HG02840 (cell line): Measurements from ENCODE around the gene SCN4A.

Experiments
- ATAC-seq: cut with Tn5 transposase; IDR thresholded peaks from one replicate; pipeline ENCODE4 v1.9.1; 2021; ENCODE audit warnings: mild to moderate bottlenecking, moderate library complexity, moderate number of reproducible peaks; ENCODE audit not compliant: unreplicated experiment, low FRiP score

SCN4A gene

GRCh38 chr17:63960430-63960829, 12.3 kb downstream of the SCN4A start:
- no peak for ATAC-seq

- no peak for ATAC-seq
Measured at GRCh38 chr17:63960006-63960405, 12.7 kb downstream of the SCN4A start.

- ATAC-seq = no peak
Measured at GRCh38 chr17:63956296-63956920, 16.3 kb downstream of the SCN4A start.

- ATAC-seq = no peak
Measured at GRCh38 chr17:63955791-63956190, 16.9 kb downstream of the SCN4A start.

GRCh38 chr17:63955232-63955631, 17.5 kb downstream of the SCN4A start:
- ATAC-seq = no peak

- no peak for ATAC-seq
Measured at GRCh38 chr17:63954402-63955063, 18.2 kb downstream of the SCN4A start.

GRCh38 chr17:63950940-63951907, 21.5 kb downstream of the SCN4A start:
- no peak for ATAC-seq

GRCh38 chr17:63949576-63950250, 23.0 kb downstream of the SCN4A start:
- no peak for ATAC-seq

- no peak for ATAC-seq
Measured at GRCh38 chr17:63948521-63948920, 24.2 kb downstream of the SCN4A start.

GRCh38 chr17:63947711-63948330, 24.9 kb downstream of the SCN4A start:
- ATAC-seq = no peak

- ATAC-seq = peak; percentile 60
Measured at GRCh38 chr17:63946440-63947363, 26.0 kb downstream of the SCN4A start.

GRCh38 chr17:63945784-63946439, 26.8 kb downstream of the SCN4A start:
- ATAC-seq = no peak

- no peak for ATAC-seq
Measured at GRCh38 chr17:63944736-63945499, 27.8 kb downstream of the SCN4A start.

- no peak for ATAC-seq
Measured at GRCh38 chr17:63943745-63944144, 29.0 kb downstream of the SCN4A start.

- no peak for ATAC-seq
Measured at GRCh38 chr17:63942309-63942985, 30.3 kb downstream of the SCN4A start.

- no peak for ATAC-seq
Measured at GRCh38 chr17:63941751-63942150, 31.0 kb downstream of the SCN4A start.

- ATAC-seq = no peak
Measured at GRCh38 chr17:63941162-63941561, 31.6 kb downstream of the SCN4A start.
